ENCODE measurements around the gene SNTG2.
"Not testable (repeated sequence)": the region's sequence is repeated elsewhere in the genome, so short reads cannot be mapped to it uniquely, and the experiment has no call there.

SNTG2 gene

DNA sequence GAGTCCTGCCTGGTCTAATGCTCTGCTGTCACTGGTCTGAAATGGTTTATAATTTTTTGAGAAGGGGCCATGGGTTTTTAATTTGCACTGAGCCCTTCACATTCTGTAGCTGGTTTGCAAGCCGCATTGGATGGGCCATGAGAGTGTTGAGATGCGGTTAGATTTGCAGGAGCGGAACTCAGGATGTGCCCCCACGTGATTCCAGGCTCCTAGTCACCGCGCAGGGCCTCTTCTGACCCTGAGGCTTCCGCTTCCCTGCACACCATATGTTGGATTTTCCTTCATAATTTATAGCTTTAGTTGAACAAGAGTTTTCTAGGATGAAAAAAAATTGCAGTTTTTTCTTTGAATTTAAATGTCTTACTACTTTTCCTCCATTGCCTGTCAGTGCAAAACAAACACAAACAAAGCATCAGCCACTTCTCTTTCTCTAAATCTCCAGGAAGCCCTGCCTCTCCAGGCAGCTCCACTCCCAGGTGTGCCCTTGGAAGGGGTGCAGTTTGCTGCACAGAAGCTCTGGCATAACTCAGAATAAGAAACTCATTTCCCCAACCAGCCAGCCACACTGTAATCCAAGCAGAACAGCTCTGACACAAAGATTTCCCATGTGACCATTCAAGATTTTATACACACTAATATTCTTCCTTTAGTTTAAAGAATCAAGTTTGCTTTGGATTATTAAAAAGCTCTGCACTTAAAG, 444.2 kb downstream of the SNTG2 start:
- DNase-seq, result no peak

DNA sequence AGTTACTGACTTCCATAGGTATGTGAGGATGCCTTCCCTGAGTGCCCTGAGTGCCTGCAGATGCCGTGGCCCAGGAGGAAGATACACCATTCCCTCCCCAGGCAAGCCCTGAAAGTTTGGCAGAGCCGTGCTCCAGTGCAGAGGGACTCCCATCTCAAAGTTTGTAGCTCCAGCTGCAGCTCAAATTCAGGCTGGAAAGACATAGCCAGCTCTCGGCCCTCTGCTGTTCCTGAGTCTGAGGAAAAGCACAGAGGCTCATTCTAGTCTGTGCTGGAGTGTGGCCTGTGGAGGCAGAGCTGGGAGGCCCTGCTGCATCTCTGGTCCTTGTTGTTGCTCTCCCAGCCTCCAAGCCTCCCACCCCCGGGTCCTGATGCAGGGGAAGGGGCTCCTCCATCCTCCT, 446.7 kb downstream of the SNTG2 start:
- no peak for DNase-seq

DNA sequence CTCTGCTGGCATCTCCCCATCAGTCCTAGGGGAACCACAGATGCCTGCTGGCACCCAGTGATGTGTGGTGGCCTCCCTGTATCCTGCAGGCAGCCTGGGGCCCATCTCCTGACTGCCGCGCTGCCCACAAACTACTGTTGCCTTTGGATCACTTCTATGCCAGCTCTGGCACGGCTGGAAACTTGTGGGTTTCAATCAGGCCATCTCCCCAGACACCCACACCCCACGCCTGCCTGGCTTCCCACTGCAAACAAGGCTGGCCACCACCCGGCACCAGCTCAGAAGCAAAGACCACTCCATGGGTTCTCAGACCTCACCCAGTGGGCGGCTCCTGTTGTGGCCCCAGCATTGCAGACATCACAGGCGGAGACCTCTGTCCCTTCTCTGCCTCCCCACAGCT, 447.5 kb downstream of the SNTG2 start:
- no peak for DNase-seq

DNA sequence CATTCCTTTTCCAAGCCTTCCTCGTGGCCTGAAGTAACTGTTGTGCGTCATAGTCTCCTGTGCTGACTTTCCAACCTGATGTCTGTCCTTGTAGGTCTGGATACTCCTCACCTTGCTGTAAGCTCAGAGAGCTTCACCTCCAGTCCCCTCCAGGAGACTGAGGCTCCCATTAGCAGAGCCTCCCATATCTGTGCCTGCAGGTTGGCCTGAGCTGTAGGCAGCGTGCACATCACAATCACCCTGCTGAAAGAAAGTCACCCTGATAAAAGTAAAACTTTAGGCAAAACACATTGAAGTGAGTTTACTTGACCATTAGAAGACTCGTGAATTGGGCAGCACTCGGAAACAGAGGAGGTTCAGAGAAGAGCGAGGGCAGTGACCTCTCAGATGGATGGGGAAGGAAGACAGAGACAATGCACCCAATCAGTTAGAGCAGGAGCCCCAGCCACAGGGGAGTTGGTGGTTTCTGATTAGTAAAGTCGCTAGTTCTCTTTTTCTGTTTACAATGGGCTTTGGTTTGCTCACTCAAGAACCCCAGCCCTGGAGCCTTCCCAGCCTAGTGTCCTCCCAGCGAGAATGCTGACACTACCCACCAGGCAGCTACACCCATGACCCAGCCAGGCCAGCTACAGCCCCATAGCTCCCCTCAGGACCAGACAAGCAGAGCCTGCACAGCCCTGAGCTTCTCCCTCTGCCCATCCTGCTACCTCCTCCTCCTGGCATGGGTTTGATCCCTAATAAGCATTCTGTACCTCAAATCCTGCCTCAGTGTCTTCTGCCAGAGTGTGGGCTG, 450.5 kb downstream of the SNTG2 start:
- no peak for DNase-seq

- DNase-seq, result no peak
Measured at GRCh38 chr2:1402064-1402463, 451.4 kb downstream of the SNTG2 start.

DNA sequence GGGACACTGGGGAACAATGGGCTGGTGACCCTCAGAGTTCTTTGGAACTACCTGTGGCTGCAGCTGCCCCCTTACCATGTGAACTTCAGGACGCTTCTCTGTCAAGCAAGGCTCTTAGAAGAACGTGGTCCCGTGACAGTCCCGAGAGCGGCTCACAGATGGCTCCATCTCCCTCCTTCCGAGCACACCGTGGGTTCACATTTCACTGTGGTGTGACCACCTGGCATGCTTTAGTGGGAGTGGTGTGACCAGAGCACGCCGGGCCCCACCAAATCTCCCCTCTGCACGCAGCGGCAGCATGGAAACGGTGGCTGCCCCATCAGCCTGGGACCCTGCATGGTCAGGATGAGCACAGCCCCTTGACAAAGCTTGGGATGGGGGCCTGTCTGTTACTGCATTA, 452.9 kb downstream of the SNTG2 start:
- DNase-seq, result no peak

DNA sequence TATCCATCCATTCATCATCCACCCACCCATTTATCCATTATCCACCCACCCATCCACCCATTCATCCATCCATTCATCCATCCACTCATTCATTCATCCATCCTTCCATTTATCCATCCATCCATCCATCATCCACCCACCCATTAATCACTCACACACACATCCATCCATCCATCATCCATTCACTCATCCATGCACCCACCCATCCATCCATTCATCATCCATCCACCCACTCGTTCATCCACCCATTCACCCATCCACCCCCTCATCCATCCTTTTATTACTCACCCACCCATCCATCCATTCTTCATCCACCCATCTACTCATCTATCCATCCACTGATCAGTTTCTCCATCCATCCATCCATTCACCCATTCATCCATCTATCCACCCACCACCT, 454.5 kb downstream of the SNTG2 start:
- DNase-seq, result no peak

DNA sequence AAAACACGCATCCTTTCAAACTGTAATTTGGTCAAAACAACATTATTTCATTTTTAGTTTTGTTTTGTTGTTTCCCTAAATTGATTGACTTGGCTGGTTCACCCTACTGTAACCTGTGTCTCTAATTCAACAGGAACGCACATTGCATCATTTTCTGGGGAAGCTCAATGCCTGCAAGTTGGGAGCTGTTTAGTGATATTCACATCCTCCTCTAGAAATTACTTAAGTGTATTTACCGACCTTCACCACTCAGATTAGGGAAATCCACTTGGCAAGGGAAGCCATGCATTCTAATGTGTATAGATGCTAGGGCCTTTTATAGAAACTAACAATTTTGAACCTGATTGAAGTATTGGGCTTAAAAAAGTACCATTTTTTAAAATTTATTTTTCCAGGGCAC, 455.3 kb downstream of the SNTG2 start:
- DNase-seq, result no peak

DNA sequence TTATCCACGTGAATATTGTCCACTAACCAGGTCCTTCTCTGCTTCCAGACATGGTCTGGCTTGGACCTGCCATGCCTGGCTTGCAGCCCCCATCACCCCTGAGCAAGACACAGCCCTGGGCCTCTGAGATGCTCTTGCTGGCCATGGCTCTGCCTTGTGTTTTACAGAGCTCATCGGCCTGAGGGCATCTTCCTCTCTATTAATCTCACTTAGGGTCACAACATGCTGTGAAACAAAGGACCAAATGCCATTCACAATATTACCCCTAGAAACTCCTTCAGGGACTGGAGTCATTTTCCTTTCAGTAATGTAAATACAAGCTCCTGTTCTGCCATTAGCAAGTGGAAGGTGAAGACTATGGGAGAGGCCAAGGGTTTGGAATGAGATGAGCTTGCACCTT, 455.8 kb downstream of the SNTG2 start:
- no peak for DNase-seq

DNA sequence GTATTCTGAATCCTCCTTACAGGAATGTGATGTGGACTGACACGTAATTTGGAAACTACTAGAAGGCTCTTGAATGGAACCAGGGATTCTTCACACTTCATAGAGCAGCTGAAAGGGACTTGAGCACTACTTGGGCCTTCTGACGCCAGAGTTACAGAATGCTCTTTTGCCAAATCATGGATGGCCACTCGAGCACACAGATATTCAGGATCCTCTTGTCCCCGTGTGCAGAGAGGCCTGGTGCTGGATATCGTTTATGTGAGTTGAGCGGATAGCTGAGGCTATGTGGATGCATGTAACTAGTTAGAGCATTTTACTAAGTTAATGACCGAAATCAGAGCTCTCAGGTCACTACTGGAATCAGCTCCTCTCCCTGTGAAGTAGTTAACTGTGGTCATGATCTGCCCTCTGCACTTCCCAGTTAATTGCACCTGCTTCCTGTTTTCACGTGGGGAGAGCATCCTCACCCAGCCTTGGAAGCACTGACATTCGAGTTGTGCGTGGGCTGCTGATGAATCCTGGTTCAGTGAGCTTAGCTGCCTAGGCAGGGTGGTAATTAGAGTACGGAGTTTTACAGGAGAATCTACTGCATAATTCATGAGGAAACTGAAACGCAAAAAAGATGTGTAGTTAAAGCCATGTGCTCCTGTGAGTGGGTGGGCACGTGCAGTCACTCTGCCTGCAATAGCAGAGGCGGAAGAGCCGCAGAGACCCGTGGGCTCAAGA, 457.5 kb downstream of the SNTG2 start:
- no peak for DNase-seq

GRCh38 chr2:1413156-1413710, 462.6 kb downstream of the SNTG2 start, which contains the start of gene TPO:
TSS of gene TPO (plus strand) at chr2:1413463. CDS start at chr2:1414409, 946 bp downstream.
- no peak for DNase-seq

DNA sequence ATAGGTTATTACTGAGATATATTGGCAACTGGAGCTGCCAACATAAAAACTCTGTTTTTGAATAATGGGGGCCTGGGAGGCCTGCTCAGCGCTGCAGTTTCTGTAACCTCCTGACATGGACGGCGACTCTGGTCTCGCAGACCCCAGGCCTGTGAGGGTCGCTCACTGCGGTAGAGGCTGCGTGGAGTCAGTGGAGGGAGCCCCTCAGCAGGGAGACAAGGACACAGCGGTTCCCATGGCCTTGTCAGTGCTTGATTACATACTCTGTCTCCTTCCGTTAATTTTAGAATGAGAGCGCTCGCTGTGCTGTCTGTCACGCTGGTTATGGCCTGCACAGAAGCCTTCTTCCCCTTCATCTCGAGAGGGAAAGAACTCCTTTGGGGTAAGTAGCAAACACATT, 463.5 kb downstream of the SNTG2 start:
- no peak for DNase-seq

DNA sequence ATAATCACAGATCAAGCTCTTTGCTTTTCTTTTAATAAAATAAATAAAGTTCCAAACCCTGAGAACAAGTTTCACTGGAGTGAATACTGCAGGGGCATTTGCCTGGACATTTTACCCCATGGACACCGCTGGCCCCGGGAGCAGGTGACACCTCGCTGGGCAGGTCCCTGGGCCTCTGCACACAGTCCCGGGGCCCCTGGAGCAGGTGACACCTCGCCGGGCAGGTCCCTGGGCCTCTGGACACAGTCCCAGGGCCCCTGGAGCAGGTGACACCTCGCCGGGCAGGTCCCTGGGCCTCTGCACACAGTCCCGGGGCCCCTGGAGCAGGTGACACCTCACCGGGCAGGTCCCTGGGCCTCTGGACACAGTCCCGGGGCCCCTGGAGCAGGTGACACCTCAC, 464.3 kb downstream of the SNTG2 start:
- not testable (repeated sequence) for DNase-seq

DNA sequence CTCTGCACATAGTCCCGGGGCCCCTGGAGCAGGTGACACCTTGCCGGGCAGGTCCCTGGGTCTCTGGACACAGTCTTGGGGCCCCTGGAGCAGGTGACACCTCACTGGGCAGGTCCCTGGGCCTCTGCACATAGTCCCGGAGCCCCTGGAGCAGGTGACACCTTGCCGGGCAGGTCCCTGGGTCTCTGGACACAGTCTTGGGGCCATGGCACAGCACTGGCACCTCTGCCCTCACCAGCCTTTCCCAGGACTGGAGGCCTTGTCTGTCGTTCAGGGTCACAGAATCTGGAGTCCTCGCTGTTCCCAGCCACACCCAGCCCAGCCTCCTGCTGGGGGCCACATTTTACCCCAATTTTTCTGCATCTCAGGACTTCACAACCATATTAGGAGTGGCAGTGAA, 464.9 kb downstream of the SNTG2 start:
- DNase-seq, result no peak
